ENCODE measurements around the gene KRTAP22-2. TPM values are rescaled to one million over a fixed set of nuclear protein-coding genes. Genes with fewer than 3 reads are reported as not detected.

KRTAP22-2 gene
- total RNA-seq = not detected
- not detected for polyA plus RNA-seq (2013, experiment 1 of 2)
- polyA plus RNA-seq (2013, experiment 2 of 2) = not detected
- 0 reads per million in 172 experiments for total RNA-seq

- H3K4me1 Mint-ChIP-seq (ENCODE audit: low read depth) = no peaks in the 10 kb centered on the region
- no peaks in the 10 kb centered on the region for H3K36me3 Mint-ChIP-seq (ENCODE audit: low read depth)
- ATAC-seq (ENCODE audit: poor library complexity) (no peak), DNase-seq (no peak)
- no peaks in the 10 kb centered on the region for H3K27me3 Mint-ChIP-seq
- TF ChIP-seq CTCF (IDR thresholded peaks at IDR 0.05) = no peak
- POLR2A ChIA-PET = no interaction called here
- H3K9me3 Mint-ChIP-seq = peaks cover 2% of the 10 kb centered on the region
- Histone ChIP-seq H3K4me1 (ENCODE audit: insufficient read depth, low read length) (no peaks in the 10 kb centered on the region), H3K27me3 (ENCODE audit: control insufficient read depth in 1 of 2, insufficient read depth in 2 of 2, low read length in 2 of 2) (no peaks in the 10 kb centered on the region), H3K9me3 (ENCODE audit: control insufficient read depth in 1 of 2, insufficient read depth in 1 of 2, low read length in 2 of 2) (peaks cover 0 to 3% of the 10 kb centered on the region in 2 experiments), H3K27ac (ENCODE audit: low read depth in 1 of 2, low read length in 2 of 2) (no peak within 1 kb of the TSS), H3K4me3 (ENCODE audit: low read length) (no peak within 1 kb of the TSS), H3K36me3 (ENCODE audit: insufficient read depth, low read length) (no peaks in the 10 kb centered on the region)
- H3K4me3 Mint-ChIP-seq = no peak within 1 kb of the TSS
- no peak within 1 kb of the TSS for H3K27ac Mint-ChIP-seq
- intact Hi-C loops (cut with DNase I, micrococcal nuclease) = no loop called here
- CTCF ChIA-PET = no interaction called here
Observed at GRCh38 chr21:30590297-30590696, at the start of gene KRTAP22-2. Gene KRTAP22-2, minus strand, starts transcription at chr21:30590397.

- no peak overlapping the region for H3K27ac Mint-ChIP-seq
- H3K27ac ChIP-seq (ENCODE audit: low read depth in 1 of 2, low read length in 2 of 2) = no peak overlapping the region
- ChIA-PET POLR2A (no interaction called here), CTCF (no interaction called here)
- TF ChIP-seq CTCF (IDR thresholded peaks at IDR 0.05) = no peak
- no peak for ATAC-seq (ENCODE audit: poor library complexity)
- H3K36me3 Mint-ChIP-seq (ENCODE audit: low read depth) = no peaks in the 10 kb centered on the region
- H3K4me3 Mint-ChIP-seq = no peak overlapping the region
- intact Hi-C loops (cut with DNase I, micrococcal nuclease) = no loop called here
- H3K4me3 ChIP-seq (ENCODE audit: low read length) = no peak overlapping the region
- H3K27me3 ChIP-seq (ENCODE audit: control insufficient read depth in 1 of 2, insufficient read depth in 2 of 2, low read length in 2 of 2) = no peaks in the 10 kb centered on the region
- no peak for DNase-seq
- H3K36me3 ChIP-seq (ENCODE audit: insufficient read depth, low read length) = no peaks in the 10 kb centered on the region
- no peaks in the 10 kb centered on the region for H3K27me3 Mint-ChIP-seq
- H3K9me3 Mint-ChIP-seq = peaks cover 7% of the 10 kb centered on the region
- no peaks in the 10 kb centered on the region for H3K4me1 ChIP-seq (ENCODE audit: insufficient read depth, low read length)
- H3K4me1 Mint-ChIP-seq (ENCODE audit: low read depth) = no peaks in the 10 kb centered on the region
- H3K9me3 ChIP-seq (ENCODE audit: control insufficient read depth in 1 of 2, insufficient read depth in 1 of 2, low read length in 2 of 2) = peaks cover 0 to 4% of the 10 kb centered on the region in 2 experiments
Observed at GRCh38 chr21:30638686-30639085, 48.5 kb upstream of the KRTAP22-2 start.

- ChIA-PET CTCF (no interaction called here), POLR2A (no interaction called here)
- Mint-ChIP-seq H3K9me3 (no peaks in the 10 kb centered on the region), H3K27ac (no peak within 1 kb of the TSS), H3K4me3 (no peak within 1 kb of the TSS), H3K4me1 (ENCODE audit: low read depth) (no peaks in the 10 kb centered on the region), H3K36me3 (ENCODE audit: low read depth) (no peaks in the 10 kb centered on the region), H3K27me3 (no peaks in the 10 kb centered on the region)
- no peak for ATAC-seq (ENCODE audit: poor library complexity)
- no peak within 1 kb of the TSS for H3K4me3 ChIP-seq (ENCODE audit: low read length)
- no peak for DNase-seq
- H3K27ac ChIP-seq (ENCODE audit: low read depth in 1 of 2, low read length in 2 of 2) = no peak within 1 kb of the TSS
- no peaks in the 10 kb centered on the region for H3K4me1 ChIP-seq (ENCODE audit: insufficient read depth, low read length)
- no peak for TF ChIP-seq CTCF (IDR thresholded peaks at IDR 0.05)
- no peaks in the 10 kb centered on the region for H3K36me3 ChIP-seq (ENCODE audit: insufficient read depth, low read length)
- H3K27me3 ChIP-seq (ENCODE audit: control insufficient read depth in 1 of 2, insufficient read depth in 2 of 2, low read length in 2 of 2) = no peaks in the 10 kb centered on the region
- intact Hi-C loops (cut with DNase I, micrococcal nuclease) = no loop called here
- H3K9me3 ChIP-seq (ENCODE audit: control insufficient read depth in 1 of 2, insufficient read depth in 1 of 2, low read length in 2 of 2) = no peaks in the 10 kb centered on the region
Observed at GRCh38 chr21:30634906-30635305, 44.7 kb upstream of the KRTAP22-2 start, which contains the start of gene KRTAP20-2. Gene KRTAP20-2, plus strand, starts transcription at chr21:30635206. Its CDS starts 58 bp downstream, at chr21:30635264.

Data from CD4-positive, alpha-beta T cell (primary cell).